Skeletal muscle satellite cell (primary cell): ENCODE measurements around the gene CNTNAP2.

Experiments used
- H3K27me3 ChIP-seq: 2 replicates; pipeline ENCODE4 v1.7.0; 2013; ENCODE audit warnings: low read length; ENCODE audit not compliant: control insufficient read depth, insufficient read depth
- H3K36me3 ChIP-seq: 2 replicates; pipeline ENCODE4 v1.7.0; 2013; ENCODE audit warnings: mild to moderate bottlenecking, control low read depth, low read length; ENCODE audit not compliant: insufficient read depth
- H3K4me1 ChIP-seq: 2 replicates; pipeline ENCODE4 v1.7.0; 2013; ENCODE audit warnings: low read length; ENCODE audit not compliant: control insufficient read depth, insufficient read depth
- H3K4me2 ChIP-seq: 2 replicates; pipeline ENCODE4 v1.7.0; 2013; ENCODE audit warnings: mild to moderate bottlenecking, low read length
- H3K4me3 ChIP-seq: 2 replicates; pipeline ENCODE4 v1.7.0; 2013; ENCODE audit warnings: low read length
- H3K9ac ChIP-seq: 2 replicates; pipeline ENCODE4 v1.7.0; 2013; ENCODE audit warnings: mild to moderate bottlenecking, low read depth, low read length, moderate library complexity
- H3K9me3 ChIP-seq: replicated peaks from 2 replicates; pipeline ENCODE4 v1.7.0; 2013; ENCODE audit warnings: mild to moderate bottlenecking, control low read depth, low read length

The CNTNAP2 gene

GRCh38 chr7:148147438-148147837 lies 2030.8 kb downstream of the CNTNAP2 start:
- no peak overlapping the region for H3K4me3 ChIP-seq
- no peaks in the 10 kb centered on the region for H3K9me3 ChIP-seq
- no peaks in the 10 kb centered on the region for H3K4me1 ChIP-seq
- H3K4me2 ChIP-seq: no peak overlapping the region
- H3K36me3 ChIP-seq: no peaks in the 10 kb centered on the region
- no peaks in the 10 kb centered on the region for H3K27me3 ChIP-seq
- H3K9ac ChIP-seq: no peak overlapping the region

DNA sequence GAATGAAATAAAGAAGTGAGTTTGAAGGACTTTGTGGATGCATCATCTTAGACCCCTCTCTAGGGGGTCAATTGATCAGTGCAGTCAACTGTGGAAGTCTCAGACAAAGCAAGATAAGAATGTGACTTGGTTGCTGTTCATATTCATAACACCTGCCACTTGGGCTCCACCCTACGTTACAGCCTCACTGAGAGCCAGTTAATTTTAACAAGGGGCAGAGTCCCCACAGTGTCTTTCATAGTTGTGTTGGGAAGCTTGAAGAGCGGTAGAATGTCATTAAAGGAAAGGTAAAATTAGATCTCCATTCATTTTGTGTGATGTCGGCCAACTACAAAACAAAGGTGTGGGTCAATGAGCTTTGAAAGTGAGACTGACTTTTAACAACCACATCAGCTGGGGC lies 2031.9 kb downstream of the CNTNAP2 start:
- H3K4me3 ChIP-seq: no peak overlapping the region
- H3K27me3 ChIP-seq: no peaks in the 10 kb centered on the region
- no peak overlapping the region for H3K9ac ChIP-seq
- no peaks in the 10 kb centered on the region for H3K36me3 ChIP-seq
- H3K9me3 ChIP-seq: no peaks in the 10 kb centered on the region
- no peak overlapping the region for H3K4me2 ChIP-seq
- no peaks in the 10 kb centered on the region for H3K4me1 ChIP-seq

DNA sequence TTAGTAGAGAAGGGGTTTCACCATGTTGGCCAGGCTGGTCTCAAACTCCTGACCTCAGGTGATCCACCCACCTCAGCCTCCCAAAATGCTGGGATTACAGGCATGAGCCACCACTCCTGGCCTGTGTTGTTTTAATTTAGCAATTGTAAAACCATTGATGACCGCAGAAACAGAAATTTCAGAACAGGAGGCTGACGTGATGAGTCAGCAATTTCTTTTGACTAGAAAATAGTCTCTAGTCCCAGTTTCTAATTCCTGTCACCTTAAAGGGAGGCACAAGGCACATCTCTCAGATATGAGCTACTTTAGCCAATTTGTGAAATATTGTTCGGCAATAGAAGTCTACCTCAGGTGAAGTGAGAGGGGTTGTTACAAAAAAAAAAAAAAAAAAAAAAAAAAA lies 2033.1 kb downstream of the CNTNAP2 start:
- H3K36me3 ChIP-seq: no peaks in the 10 kb centered on the region
- no peaks in the 10 kb centered on the region for H3K4me1 ChIP-seq
- no peak overlapping the region for H3K9ac ChIP-seq
- no peak overlapping the region for H3K4me2 ChIP-seq
- no peaks in the 10 kb centered on the region for H3K27me3 ChIP-seq
- H3K4me3 ChIP-seq: no peak overlapping the region
- no peaks in the 10 kb centered on the region for H3K9me3 ChIP-seq

DNA sequence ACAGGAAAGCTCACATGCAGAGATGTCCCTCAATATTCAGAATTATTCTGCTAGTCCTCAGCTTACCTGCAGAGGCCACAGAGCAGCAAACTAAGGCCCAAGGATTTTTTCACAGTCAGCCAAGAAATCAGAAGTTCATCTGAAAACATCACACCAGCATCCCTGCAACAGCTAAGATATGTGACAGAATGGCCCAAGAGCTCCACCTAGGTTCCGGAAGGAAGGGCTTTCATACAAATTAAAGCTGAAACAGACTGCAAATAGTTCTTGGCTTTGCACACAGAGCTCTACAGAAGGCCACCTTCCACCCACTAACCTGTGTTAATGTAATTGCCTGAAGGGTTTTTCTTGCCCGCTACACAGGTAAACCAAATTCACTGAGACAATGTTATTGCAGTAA lies 2035.2 kb downstream of the CNTNAP2 start:
- H3K9me3 ChIP-seq: no peaks in the 10 kb centered on the region

DNA sequence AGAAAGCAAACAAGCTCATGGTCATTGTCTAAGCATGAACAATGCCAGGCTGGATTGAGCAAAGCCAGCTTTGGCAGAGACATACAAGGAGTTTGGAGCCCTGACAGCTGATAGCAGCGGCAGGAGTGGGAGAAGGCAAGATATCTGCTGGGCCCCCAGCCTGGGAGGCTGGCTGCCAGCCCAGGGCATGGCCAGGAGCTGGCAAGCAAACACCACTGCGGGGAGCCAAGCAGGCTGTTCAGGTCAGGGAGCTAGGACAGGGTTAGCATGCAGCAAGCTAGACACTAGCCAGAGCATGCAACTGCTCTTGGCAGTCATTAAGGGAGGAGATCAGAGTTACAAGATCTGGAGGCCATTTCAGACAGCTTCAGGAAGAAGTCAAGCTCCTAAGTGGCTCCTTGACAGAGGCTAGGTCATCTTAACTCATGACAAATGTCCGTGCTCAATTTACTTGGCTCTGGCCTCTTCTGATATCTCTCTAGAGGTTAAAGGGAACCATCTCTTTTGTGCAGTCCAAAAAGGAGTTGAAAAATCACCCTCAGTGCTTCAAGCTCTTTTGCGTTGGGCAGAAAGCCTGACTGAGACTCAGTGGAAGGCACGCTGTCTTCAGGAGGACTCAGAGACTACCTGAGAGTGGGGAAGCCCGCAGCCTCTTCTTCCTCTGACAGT lies 2037.1 kb downstream of the CNTNAP2 start:
- no peaks in the 10 kb centered on the region for H3K27me3 ChIP-seq
- no peak overlapping the region for H3K4me2 ChIP-seq
- H3K36me3 ChIP-seq: no peaks in the 10 kb centered on the region
- H3K9me3 ChIP-seq: no peaks in the 10 kb centered on the region
- H3K9ac ChIP-seq: no peak overlapping the region
- H3K4me1 ChIP-seq: no peaks in the 10 kb centered on the region
- no peak overlapping the region for H3K4me3 ChIP-seq

More for the DNA sequence above, 2035.2 kb downstream of the CNTNAP2 start:
- Histone ChIP-seq H3K36me3 (no peaks in the 10 kb centered on the region), H3K4me3 (no peak overlapping the region), H3K27me3 (no peaks in the 10 kb centered on the region), H3K9ac (no peak overlapping the region), H3K4me1 (no peaks in the 10 kb centered on the region), H3K4me2 (no peak overlapping the region)

DNA sequence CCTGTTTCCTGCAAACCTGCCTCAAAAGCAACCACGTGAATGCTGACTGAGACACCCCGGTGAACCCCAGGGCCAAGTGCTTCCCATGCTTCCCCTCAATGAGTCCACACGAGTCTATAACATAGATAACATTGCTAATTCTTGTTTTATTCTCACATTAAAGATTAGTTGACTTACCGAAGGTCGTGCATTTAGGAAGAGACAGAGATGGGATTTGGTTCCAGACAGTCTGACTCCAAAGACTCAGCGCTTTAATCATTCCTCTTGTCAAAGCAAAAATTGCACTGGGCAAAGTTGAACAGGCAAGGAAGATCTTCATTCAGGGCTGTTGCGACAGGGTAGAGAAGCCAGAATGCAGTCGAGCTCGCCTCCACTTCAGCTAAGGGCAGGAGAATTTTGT lies 2038.4 kb downstream of the CNTNAP2 start:
- peaks cover 6% of the 10 kb centered on the region for H3K9me3 ChIP-seq
- no peak overlapping the region for H3K9ac ChIP-seq
- H3K4me2 ChIP-seq: no peak overlapping the region
- no peaks in the 10 kb centered on the region for H3K27me3 ChIP-seq
- no peak overlapping the region for H3K4me3 ChIP-seq
- H3K4me1 ChIP-seq: no peaks in the 10 kb centered on the region
- no peaks in the 10 kb centered on the region for H3K36me3 ChIP-seq

DNA sequence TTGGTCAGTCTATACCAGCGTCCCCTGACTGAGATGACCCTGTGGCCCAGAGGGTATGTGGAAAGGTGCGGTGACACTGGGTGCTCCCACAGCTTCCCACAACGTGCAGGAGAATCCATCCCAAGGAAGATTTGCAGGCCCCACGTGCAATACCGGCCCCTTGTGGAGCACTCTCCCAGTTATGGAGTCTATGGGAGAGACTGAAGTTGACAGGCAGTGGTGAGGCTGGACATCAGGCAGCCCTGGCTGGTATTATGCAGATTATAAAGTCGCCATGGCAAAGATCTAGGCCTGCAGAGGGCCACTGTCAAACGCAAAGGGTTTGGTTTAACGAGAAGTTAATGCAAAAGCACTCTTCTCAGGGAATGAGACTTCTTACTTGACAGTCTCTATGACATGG lies 2039.2 kb downstream of the CNTNAP2 start:
- Histone ChIP-seq H3K36me3 (no peaks in the 10 kb centered on the region), H3K9me3 (peaks cover 6% of the 10 kb centered on the region), H3K9ac (no peak overlapping the region), H3K4me3 (no peak overlapping the region), H3K4me1 (no peaks in the 10 kb centered on the region), H3K27me3 (no peaks in the 10 kb centered on the region), H3K4me2 (no peak overlapping the region)

DNA sequence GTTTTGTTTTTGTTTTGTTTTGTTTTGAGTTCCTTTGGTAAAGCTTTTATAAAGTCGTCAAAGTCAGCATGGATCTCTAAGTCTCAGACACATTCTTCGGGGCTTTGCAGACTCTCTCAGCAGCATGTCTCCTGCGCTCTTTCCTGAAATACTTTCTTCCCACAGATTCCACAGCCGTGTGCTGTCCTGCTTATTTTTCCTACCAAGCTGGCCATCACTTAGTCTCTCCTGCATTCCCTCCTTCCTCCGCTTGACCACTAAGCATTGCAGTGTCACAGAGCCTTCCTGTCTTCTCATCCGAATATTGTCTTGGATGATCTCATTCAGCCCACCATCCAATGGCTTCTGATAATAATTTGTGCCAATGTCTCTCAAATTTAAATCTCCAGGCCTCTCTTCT lies 2039.6 kb downstream of the CNTNAP2 start:
- H3K4me3 ChIP-seq: no peak overlapping the region
- no peaks in the 10 kb centered on the region for H3K4me1 ChIP-seq
- H3K36me3 ChIP-seq: no peaks in the 10 kb centered on the region
- no peak overlapping the region for H3K4me2 ChIP-seq
- peaks cover 6% of the 10 kb centered on the region for H3K9me3 ChIP-seq
- no peaks in the 10 kb centered on the region for H3K27me3 ChIP-seq
- H3K9ac ChIP-seq: no peak overlapping the region

GRCh38 chr7:148159331-148159730 lies 2042.7 kb downstream of the CNTNAP2 start:
- Histone ChIP-seq H3K4me3 (no peak overlapping the region), H3K9me3 (peaks cover 8% of the 10 kb centered on the region), H3K4me2 (no peak overlapping the region), H3K36me3 (no peaks in the 10 kb centered on the region), H3K4me1 (no peaks in the 10 kb centered on the region), H3K9ac (no peak overlapping the region), H3K27me3 (no peaks in the 10 kb centered on the region)

DNA sequence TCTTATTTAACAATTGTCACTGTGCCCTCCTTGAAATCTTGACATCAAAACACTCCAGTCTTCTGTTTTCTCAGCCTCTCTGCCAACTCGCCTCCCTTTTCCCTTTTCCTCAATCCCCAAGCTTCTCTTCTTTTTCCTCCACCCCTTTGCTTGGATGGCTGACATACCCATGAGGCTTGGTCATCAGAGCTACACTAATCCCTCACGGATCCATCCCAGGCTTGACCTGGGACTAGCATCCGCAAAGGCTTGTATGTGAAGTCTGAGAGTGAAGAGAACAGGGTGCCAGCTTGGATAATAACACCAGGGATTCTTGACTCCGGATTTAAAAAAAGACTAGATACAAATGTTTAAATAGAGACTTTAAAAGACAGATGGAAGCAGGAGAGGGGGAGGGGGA lies 2045.2 kb downstream of the CNTNAP2 start:
- no peaks in the 10 kb centered on the region for H3K4me1 ChIP-seq

GRCh38 chr7:148162808-148163207 lies 2046.2 kb downstream of the CNTNAP2 start:
- H3K4me3 ChIP-seq: no peak overlapping the region
- peaks cover 12% of the 10 kb centered on the region for H3K9me3 ChIP-seq
- no peak overlapping the region for H3K9ac ChIP-seq
- no peaks in the 10 kb centered on the region for H3K36me3 ChIP-seq
- H3K27me3 ChIP-seq: no peaks in the 10 kb centered on the region
- H3K4me2 ChIP-seq: no peak overlapping the region
- H3K4me1 ChIP-seq: no peaks in the 10 kb centered on the region

More for the DNA sequence above, 2045.2 kb downstream of the CNTNAP2 start:
- Histone ChIP-seq H3K4me2 (no peak overlapping the region), H3K4me3 (no peak overlapping the region), H3K9ac (no peak overlapping the region), H3K27me3 (no peaks in the 10 kb centered on the region), H3K36me3 (no peaks in the 10 kb centered on the region), H3K9me3 (peaks cover 12% of the 10 kb centered on the region)

- H3K4me1 ChIP-seq: no peaks in the 10 kb centered on the region
- H3K9me3 ChIP-seq: peaks cover 12% of the 10 kb centered on the region
- H3K9ac ChIP-seq: no peak overlapping the region
- no peaks in the 10 kb centered on the region for H3K36me3 ChIP-seq
- no peak overlapping the region for H3K4me3 ChIP-seq
- H3K27me3 ChIP-seq: no peaks in the 10 kb centered on the region
- H3K4me2 ChIP-seq: no peak overlapping the region
Observed at GRCh38 chr7:148163246-148163645, 2046.6 kb downstream of the CNTNAP2 start.
